ENCODE results near the gene C1orf167. TPM values are rescaled to one million over a fixed set of nuclear protein-coding genes. Genes with fewer than 3 reads are reported as not detected.

The C1orf167 gene
- total RNA-seq, 1 experiment from 2014 or later = not detected

DNA sequence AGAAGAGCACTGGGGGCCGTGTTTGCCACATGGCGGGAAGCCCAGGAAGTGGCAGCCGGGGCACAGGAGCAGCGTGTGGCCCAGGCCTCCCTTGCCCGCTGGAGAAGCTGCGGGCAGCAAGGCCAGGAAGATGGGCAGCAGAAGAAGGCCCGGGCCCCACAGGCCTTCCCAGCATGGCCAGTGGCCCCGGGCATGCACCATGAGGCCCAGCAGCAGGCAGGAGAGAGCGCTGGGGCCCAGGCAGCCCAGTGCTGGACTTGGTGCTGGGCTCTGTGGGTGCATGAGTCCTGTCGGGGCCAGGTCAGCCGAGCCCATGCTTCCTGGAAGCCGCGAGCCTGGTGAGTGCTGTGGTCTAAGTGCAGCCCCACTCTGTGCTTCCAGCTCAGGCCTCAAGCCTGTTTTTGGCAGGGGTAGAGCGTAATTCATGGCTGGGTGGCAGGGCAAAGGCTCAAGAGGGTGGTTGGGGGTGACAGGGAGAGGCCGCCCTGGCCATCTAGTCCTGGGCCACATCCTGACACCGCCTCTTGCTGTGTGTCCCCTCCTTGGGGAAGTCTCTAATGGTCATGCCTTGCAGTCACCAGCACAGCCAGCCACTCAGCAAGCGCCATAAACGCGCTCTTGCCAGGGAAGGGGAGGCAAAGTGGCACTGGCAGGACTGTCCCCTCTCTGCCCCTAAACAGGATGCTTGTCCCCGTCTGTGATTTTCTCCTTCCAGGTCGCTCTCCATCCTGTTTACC lies 22.4 kb downstream of the C1orf167 start:
- DNase-seq (ENCODE audit: low read depth) = no peak

DNA sequence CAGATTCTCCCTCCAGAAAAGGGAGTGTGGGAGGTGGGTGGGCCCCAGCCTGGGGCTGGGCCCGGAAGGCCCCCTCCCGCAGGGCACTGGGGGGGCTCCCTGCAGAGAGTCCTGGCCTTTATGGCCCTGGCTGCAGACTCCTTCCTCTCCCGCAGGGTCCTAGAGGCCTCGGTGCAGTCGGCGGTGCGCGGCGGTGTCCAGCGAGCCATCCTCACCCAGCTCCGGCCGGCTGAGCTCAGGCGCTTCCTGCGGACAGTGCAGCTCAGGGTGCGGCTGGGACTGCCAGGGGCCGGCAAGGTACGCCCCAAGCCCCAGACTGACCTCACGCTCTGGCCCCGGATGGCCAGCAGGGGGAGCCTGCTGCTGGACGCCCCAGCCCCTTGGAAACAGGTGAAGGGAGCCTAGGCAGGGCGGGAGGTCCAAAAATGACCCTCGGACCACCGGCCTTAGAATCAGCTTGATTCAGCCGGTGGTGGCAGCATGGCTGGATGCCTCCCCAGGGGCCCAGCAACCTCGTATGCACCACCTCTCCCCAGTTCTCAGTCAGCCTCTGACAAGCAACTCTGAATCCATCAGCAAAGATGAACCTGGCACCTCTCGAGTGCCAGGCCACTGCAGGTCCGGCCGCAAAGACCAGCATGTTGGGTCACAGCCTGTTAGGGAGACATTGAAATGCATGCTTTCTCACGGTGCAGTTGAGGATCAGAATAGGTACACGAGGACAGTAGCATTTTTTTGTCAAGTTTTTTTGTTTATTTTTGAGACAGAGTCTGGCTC lies 23.2 kb downstream of the C1orf167 start:
- DNase-seq (ENCODE audit: low read depth) = peak; percentile 45

DNA sequence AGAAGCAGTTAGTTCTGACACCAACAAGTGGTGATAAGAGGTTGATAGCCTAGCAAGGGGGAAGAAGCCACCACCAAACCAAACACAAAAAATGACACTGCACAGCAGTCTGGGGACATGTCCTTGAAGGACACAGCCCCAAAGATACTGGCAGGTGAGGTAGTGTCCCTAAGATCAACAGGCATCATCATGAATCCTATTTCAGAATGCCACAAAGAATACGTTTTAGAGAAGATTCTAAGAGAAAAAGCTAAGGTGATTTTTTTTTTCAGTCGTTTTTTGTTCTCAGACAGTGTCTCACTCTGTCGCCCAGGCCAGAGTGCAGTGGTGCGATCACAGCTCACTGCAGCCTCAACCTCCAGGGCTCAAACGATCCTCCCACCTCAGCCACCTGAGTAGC lies 24.2 kb downstream of the C1orf167 start:
- DNase-seq (ENCODE audit: low read depth) = no peak

DNA sequence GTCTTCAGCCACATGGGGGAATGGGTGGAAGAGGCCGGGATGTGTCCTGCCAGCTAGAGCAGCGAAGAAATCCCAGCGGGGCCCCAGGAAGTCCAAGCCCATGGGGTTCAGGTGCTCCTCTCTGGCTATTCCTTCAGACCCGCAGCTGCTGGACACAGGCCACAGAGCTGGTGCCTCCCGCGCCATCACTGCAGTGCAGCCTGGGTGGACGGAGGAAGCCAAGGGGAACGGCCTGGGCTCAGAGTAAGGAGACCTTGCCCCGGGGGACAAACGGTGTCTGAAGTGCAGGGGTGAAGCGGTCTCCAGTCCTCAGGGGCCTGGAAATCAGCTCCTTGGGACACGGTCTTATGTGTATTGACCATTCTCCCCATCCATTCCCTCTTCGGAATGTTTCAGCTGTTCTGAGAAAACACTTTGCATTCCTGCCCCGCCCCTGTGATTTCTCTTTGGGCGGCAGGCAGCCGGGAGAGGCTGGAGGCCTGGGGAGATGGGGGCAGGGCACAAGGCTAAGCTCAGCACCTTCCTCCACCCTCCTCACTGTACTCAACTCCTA lies 25.3 kb downstream of the C1orf167 start:
- peak; percentile 68 for DNase-seq (ENCODE audit: low read depth)

DNA sequence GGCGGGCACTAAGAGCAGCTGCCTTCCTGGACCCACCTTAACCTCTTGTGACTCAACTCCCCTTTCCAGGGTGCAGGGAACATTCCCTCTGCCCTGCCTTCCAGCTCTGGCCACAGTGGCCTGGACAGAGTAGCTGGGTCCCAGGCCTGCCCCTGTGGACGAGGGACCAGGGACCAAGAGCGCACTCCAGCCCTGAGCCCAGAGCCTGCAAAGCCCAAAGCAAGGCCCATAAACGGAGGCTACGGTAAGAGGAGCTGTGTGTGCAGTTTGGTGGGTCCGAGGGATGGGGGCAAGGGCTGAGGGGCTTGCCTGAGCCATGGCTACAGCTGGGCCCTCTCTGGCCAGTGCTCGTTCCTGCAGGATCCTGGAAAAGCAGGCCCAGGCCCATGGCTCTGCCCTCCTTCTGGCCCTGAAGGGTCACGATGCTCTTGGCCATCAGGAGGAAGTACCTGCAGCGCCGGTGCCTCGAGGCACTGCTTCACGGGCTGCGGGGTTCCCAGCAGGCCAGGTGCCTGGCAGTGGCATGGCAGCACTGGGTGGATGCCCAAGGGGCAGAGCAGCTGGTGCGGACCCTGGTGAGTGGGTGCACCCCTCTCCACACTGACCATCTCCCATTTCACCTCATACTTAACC lies 25.9 kb downstream of the C1orf167 start:
- no peak for DNase-seq (ENCODE audit: low read depth)

DNA sequence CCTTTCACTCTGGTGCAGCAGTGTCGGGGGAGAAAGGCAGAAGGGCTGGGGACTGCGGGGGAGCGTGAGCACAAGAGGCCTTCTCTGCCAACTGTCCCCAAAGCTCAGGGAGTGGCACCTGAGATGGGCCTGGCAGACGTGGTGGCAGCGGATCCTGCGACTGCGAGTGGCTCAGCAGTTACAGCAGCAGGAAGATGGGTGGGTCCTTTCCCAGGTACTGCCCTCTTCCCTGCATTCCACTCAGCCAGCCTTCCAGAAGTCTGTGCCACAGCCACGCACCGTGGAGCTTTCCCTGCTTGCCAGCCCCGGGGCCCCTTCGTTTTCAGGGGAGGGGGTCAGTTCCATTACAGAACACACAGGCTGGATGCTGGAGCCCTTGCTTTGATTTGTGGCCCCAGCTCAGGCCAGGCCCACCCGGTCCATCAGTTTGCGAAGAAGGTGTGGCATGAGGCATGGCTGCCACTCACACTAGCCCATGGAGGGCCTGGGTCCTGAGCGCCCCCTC lies 26.6 kb downstream of the C1orf167 start:
- DNase-seq (ENCODE audit: low read depth) = no peak

DNA sequence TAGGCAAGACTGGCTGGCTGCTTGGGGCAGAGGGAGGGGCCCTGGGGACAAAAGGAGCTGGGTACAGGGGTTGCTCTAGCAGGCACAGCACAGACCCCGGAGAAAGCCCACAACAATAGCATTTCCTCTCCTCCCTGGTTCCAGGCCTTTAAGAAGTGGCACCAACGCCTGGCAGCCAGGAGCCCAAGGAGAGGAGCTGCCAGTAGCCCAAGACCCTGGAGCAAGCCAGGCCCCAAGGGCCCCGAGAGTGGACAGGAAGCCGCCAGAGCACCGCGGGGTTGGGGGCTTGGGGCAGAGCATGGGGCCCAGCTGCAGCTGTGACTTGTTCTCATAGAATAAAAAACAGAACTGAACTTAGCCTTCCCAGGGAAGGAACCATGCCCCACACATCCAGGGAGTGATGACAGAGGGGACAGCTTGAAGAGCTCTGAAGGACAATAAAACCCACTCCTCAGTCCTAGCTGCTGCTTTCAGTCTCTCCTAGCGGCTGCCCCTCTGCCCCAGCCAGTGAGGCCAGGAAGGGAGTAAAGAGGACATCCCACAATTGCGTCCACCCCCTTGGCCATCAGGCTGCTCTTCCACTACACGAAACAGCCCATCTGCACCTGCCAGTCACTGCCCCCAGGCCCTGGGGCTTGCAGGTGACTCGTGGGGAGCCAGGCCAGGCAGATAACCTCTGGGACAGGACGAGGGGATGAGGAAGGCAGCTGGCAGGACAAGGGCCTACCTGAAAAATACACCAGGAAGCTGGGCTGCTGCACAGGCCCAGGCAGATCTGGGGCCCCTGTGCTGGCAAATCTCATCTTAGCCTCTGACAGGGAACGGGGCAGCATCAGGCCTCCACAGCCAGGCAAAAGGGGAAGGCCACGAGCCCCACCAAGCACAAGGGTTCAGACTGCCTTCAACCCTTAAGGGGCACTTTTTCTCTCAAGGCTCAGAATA lies 27.4 kb downstream of the C1orf167 start:
- no peak for DNase-seq (ENCODE audit: low read depth)

DNA sequence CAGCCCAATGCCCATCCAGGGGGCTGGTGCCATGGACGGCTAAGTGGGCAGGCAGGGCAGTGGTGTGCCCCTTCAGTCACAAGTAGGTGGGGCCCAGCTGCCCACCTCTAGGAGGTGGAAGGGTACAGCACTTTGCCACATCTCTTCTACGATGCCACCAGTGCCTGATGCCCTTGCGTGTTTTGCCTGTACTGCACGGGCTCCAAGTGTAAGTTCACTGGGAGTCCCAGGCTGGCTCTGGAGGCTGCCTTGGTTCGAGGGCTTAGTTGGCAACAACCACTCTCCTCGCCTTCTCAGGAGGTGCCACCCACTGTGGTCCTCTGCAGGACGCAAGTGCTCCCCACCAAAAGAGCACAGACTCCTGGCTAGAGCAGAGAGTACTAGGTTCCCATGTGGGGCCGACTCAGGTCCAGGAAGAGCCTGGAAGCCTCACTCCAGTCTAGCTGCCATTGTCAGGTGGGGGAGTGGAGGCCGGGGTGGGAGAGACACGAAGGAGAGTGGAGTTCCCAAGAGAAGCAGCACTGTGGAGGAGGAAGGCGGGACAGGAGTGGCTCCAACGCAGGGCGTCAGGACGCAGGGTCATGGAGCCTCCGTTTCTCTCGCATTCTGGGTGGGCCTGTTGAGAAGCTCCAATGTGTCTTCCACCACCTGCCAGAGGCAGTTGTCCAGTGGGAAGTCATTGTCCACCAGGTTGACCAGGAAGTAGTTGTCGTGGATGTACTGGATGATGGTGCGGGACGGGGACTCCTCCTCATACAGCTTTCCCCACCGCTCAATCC lies 28.3 kb downstream of the C1orf167 start:
- no peak for DNase-seq (ENCODE audit: low read depth)

DNA sequence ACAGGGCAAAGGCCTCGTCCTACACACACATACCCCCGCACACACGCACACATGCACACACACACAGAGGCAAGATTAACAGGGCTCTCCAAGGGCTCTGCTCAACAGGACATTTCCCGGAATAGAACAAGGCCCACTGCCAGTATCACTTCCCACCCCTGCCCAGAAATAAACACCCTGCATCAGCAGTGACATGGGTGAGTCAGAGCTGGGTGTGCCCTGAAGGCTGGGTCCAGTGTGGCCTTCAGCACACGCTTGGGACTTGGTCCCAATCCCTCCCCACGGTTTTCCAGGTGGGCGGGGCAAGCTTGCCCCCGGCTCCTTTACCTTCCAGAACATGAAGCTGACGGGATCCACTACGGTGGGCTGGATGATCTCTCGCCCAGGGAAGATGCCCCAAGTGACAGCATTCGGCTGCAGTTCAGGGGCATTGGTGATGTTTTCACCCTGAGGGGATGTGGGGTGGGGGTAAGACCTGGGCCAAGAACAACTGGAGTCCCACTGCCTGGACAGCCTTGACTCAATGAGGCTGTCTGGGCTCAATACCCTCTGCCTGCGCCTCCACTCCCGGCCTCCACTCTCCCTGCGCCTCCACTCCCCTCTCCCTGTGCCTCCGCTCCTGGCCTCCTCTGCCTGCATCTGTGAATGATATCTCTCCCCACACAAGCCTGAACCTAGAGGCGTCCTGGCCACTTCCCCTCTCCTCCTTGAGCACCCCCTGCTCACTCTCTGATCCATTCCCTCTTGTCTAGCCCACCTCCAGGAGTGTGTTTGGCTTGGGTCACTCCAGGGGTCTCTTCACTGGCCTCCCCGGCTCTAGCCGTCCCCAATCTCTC lies 29.1 kb downstream of the C1orf167 start:
- DNase-seq (ENCODE audit: low read depth) = peak; percentile 87

DNA sequence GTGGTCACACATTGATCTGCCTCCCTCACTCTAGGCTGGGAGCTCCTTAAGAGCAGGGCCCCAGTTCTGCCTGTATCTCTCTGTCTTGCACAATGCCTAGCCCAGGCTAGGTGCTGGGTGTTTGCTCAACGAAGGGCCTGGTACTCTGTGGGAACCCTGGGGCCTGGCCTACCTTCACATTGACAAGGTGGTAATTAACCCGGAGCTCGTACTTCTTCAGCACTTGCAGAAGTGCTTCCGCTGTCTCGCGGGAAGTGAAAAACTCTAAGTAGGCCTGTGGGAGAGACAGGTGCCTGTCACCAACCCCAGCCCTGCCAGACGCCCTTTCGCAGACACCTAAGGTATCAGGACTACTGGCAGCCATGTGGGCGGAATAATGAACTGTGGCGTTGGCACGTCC lies 30.1 kb downstream of the C1orf167 start:
- no peak for DNase-seq (ENCODE audit: low read depth)

DNA sequence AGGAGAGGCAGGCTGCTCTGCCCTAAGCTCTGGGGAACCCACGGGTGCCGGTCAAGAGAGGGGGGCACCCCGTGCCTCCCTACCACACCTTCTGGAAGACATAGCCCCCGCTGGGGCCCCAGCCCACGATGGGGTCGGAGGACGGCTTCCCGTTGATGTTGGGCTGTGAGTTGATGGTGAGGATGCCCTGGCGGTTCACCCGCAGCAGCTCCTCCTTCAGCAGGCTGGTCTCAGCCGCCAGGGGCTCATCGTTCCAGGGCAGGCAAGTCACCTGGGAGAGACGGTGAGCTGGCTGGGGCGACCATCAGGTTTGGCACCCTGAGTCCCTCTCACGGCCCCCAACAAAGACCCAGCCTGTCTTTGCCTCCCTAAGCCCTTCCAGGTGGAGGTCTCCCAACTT lies 31.8 kb downstream of the C1orf167 start:
- no peak for DNase-seq (ENCODE audit: low read depth)

DNA sequence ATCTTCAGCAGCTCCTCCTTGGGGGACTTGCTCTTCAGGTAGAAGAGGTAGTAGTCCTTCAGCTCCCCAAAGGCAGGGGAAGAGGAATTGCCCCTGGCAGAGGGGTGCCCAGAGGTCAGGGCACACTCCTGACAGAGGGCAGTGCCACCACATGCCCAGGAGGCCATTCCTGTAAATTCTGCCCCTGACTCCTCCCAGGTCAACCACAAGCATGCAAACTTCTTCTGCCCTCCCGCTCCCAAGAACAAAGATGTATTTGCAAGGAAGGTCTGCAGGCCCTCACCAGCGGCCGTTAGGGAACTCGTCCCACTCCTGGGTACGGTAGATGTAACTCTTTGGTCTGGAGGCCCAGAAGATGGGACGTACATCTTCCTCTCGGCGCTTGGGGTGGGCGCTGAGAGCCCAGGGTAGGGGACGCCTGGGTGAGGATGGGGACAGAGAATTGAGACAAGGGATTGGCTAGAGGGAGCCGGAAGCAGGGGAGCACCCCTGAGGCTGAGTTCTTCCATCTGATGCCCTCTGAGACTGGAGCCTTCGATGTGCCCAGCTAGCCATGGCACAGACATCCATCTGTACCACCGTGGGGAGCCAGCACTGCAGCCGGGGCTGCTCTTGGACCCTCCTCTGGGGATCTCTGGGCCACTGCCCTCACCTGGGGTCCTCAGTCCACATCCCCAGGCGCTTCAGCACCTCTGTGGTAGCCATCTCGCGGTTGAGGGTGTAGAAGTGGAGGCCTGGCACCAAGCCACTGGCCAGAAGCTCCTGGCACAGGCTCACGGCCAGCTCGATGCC lies 32.6 kb downstream of the C1orf167 start:
- DNase-seq (ENCODE audit: low read depth) = no peak

DNA sequence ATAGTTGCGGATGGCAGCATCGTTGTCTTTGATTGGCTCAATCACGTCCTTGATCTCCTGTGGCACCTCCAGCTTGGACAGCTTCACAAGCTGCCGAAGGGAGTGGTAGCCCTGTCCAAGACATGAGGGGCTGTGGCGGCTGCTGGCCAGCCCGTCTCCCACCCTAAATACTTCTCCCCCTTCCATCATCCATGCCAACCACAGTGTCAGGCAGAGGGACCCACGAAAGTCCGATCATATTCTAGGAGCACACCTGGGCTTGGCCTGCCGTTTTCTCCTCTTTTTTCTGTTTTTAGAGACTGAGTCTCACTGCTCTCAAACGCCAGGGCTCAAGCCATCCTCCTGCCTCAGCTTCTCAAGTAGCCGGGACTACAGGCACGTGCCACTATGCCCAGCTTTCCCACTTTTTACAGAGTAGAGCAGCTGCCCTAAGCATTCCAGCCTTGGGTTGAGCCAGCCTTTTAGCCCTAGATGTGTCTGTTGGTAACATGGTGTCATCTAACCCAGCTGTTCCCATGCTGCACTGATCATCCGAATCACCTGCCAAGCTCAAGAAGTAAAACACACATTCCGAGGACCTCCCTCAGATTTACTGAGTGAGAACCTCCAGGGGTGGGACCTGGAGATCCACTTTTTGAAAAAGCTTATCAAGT lies 33.4 kb downstream of the C1orf167 start:
- no peak for DNase-seq (ENCODE audit: low read depth)

DNA sequence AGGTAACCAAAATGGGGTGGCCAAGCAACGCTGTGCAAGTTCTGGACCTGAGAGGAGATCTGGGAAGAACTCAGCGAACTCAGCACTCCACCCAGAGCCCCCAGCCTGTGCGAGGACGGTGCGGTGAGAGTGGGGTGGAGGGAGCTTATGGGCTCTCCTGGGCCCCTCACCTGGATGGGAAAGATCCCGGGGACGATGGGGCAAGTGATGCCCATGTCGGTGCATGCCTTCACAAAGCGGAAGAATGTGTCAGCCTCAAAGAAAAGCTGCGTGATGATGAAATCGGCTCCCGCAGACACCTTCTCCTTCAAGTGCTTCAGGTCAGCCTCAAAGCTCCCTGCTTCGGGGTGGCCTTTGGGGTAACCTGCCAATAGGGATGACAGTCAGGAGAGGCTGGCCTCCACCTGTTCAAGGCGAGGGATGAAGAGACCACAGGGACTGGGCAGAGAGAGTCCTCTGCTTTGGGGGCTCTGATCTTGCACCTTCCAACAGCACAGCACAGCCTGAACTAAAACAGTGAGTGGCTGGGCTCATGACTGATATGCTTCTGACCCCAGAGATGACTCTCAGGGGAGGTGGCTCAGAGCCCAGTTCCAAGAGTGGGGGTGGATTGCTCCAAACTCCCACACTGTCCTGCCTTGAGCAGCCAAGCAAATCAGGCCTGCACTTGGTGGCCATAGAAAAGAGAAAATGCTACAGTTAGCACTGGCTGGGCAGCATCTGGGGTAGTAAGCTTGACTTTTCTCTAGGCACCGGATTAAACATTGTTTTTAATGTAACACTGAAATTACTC lies 34.2 kb downstream of the C1orf167 start:
- no peak for DNase-seq (ENCODE audit: low read depth)

DNA sequence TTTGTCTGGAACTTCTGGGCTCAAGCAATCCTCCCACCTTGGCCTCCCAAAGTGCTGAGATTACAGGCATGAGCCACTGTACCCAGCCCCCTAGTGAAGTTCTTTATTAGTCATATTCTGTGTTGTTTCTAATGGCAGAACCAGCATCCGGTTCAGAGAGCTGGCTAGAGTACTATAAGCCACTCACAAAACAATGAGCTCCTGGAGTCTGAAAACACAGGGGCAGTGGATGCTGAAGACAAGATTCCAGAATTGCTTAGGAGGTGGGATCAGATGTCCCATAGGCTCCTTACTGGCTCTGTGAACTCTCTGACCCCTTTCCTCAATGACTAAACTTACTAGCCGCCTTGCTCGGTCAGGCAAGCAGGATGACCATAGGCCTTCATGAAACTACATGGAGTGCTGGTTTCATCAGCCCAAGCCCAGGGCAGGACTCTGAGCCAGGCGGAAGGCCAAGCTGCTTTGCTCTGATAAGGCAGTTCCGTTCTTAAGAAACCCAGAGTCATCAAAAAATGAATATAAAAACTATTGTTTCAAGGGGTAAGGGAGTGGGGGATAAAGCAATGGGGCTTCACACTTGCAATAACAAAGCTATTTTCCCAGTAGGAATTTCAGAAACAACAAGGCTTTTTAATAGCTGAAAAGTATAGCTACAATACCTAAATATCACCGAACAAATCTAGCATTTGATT lies 35.7 kb downstream of the C1orf167 start:
- DNase-seq (ENCODE audit: low read depth) = no peak

DNA sequence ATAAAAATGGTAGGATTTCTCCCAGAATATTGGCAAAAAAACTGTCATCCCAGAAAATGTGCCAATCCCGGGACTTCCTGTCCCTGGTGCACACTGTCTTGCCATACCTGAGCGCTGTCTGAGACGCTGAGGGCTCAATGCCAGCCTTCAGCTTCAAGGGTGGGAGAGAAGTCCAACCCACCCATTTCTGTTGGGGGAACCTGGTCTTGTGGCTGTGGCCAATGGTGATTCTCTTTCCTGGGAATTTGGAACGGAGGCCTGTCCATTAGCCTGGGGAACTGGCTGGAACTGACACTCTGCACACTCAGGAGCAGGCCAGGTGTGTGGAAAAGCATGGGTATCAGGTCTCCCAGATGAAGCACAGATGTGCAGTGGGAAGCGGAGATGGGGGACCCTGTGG lies 37.1 kb downstream of the C1orf167 start:
- no peak for DNase-seq (ENCODE audit: low read depth)

Measured in LHCN-M2 (cell line).